MCF 10A (cell line): ENCODE data around the gene SOCS7. TPM values are rescaled to one million over a fixed set of nuclear protein-coding genes. Genes with fewer than 3 reads are reported as not detected.

ENCODE experiments used
- BruUV-seq: library from RNA; stranded (reverse); fragments of 400-500 nt; replicated peaks from 2 replicates; lab custom pipeline; 2021; lab: Mats Ljungman, UMichigan
- CTCF ChIA-PET: fragments of 300-600 bp; sonication (Branson Sonifier 250); formaldehyde crosslinking; extraction: SDS; loops from one replicate; lab custom pipeline; 2021; ENCODE audit warnings: antibody characterized with exemption, inconsistent platforms; lab: Yijun Ruan, JAX
- POLR2A ChIA-PET: fragments of 300-600, 350-650 bp; sonication (Branson Sonifier 250); formaldehyde crosslinking; extraction: SDS; loops from one replicate; lab custom pipeline; 2020; ENCODE audit warnings: antibody characterized with exemption, inconsistent platforms; lab: Yijun Ruan, JAX
- DNase-seq: peaks from one replicate; pipeline ENCODE4 v3.0.0-alpha.2; 2018; ENCODE audit not compliant: unreplicated experiment
- H3K27ac Mint-ChIP-seq: one replicate; pipeline ENCODE4 v1.8.0; 2022; ENCODE audit warnings: mild to moderate bottlenecking, low read depth, mixed read lengths; ENCODE audit not compliant: unreplicated experiment
- H3K27me3 Mint-ChIP-seq: one replicate; pipeline ENCODE4 v1.8.0; 2022; ENCODE audit warnings: mixed read lengths; ENCODE audit not compliant: insufficient read depth, unreplicated experiment
- H3K36me3 Mint-ChIP-seq: one replicate; pipeline ENCODE4 v1.8.0; 2022; ENCODE audit warnings: mild to moderate bottlenecking, moderate library complexity, mixed read lengths; ENCODE audit not compliant: insufficient read depth, unreplicated experiment
- H3K4me1 Mint-ChIP-seq: one replicate; pipeline ENCODE4 v1.8.0; 2022; ENCODE audit warnings: mixed read lengths; ENCODE audit not compliant: insufficient read depth, unreplicated experiment
- H3K4me3 Mint-ChIP-seq: one replicate; pipeline ENCODE4 v1.8.0; 2022; ENCODE audit warnings: mild to moderate bottlenecking, moderate library complexity, mixed read lengths; ENCODE audit not compliant: unreplicated experiment
- H3K9me3 Mint-ChIP-seq: one replicate; pipeline ENCODE4 v1.8.0; 2022; ENCODE audit warnings: mixed read lengths; ENCODE audit not compliant: unreplicated experiment
- CTCF ChIP-seq: fragments of 200-600 bp; IDR thresholded peaks from one replicate; pipeline ENCODE4 v1.8.0; 2022; ENCODE audit warnings: antibody characterized with exemption, mild to moderate bottlenecking; ENCODE audit not compliant: unreplicated experiment
- intact Hi-C: fragments of 100-400 bp; cut with micrococcal nuclease; formaldehyde crosslinking; loops from 2 replicates; pipeline ENCODE4 v1.14.1; 2022
- total RNA-seq: library from RNA; stranded (reverse); gene quantifications from 2 replicates; pipeline ENCODE4 v1.2.3, GENCODE V29; 2022

SOCS7 gene
- total RNA-seq, 1 experiment from 2014 or later = 26.2 TPM

DNA sequence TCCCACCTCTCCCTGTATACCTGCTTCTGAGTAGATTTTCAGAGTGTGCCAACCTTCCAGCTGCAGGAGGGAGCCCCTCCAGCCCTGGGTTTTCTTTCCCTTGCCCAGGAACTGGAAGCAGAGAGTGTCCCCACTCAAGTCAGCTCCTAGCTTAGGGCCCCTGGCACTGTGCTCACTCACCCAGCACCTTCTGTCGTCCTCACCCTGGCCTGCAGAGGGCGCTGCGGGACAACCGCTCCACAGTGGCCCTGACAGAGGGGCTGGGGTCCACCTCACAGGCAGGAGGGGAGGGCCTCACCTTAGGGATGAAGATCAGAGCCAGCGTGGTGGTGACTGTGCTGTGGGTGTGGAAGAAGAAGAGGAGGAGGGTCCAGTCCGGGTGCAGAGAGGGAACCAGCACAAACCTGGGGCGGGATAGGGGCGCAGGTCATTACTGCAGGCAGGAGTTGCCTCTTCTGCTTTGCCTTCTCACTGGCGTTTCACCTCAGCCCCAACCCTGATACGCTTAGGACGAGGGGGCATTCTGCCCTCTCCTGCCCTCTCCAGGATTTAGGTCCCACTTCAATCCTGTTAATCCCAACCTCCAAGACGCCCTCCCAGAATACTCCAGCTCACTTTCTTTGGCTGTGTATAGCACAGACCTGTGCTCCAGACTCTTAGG, 17.9 kb upstream of the SOCS7 start:
- POLR2A ChIA-PET = interaction anchor here (0.5 to 0.7 kb wide), 2 partner anchors 18 to 1270 kb away, joined by 3 read pairs; no protein-coding TSS in a partner anchor
- DNase-seq = peak; percentile 54

DNA sequence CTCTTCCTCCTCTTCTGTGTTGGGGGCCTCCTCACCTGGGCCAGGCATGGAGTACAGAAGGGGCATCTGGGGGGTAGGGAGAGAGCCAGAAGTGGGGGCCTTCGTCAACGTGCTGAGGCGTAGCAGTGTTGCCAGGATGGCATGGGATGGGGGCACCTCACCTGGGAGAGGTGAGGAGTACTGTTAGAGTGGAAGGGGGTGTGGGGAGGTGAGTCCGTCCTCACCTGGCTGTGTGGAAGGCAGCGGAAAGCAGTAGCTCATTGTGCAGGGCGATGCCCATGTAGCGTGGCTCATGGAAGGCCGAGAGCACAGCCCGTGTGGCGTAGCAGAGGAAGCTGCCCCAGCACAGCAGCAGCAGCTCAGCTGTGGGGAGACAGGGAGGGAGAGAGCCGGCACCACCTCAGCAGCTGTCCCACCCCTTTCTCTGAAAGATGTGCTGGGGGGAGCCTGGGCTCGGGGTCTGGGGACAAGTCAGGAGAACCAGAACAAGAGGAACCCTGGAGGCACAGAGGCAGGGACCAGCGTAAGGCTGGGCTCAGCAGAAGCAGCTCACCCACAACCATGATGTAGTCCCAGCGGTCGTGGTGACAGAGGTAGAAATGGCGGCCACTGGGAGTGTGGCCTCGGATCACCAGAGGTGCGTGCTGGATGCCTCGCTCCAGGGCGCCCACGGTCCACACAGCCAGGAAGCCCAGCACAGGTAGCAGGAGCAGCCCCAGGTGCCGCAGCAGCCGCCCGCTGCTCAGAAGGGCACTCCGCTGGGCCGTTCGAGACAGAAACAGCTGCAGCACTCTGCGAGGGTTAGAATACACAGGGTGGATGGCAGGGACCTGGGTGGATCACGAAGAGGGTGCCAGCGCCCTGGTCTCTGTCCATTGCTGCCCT, 16.9 kb upstream of the SOCS7 start:
- BruUV-seq = no TSS peak
- DNase-seq = no peak
- H3K4me3 Mint-ChIP-seq = no peak overlapping the region
- H3K27me3 Mint-ChIP-seq = peaks cover 2% of the 10 kb centered on the region
- intact Hi-C loops = no loop called here
- ChIA-PET CTCF (interaction anchor here (6.1 kb wide), 1 partner anchor 12 kb away, joined by 49 read pairs; no protein-coding TSS in a partner anchor), POLR2A (interaction anchor here (0.5 kb wide), 1 partner anchor 1271 kb away, joined by 3 read pairs; no protein-coding TSS in a partner anchor)
- H3K36me3 Mint-ChIP-seq = no peaks in the 10 kb centered on the region
- no peak for TF ChIP-seq CTCF
- no peaks in the 10 kb centered on the region for H3K4me1 Mint-ChIP-seq
- no peaks in the 10 kb centered on the region for H3K9me3 Mint-ChIP-seq
- H3K27ac Mint-ChIP-seq = no peak overlapping the region

More for the DNA sequence above, 17.9 kb upstream of the SOCS7 start:
- no peaks in the 10 kb centered on the region for H3K9me3 Mint-ChIP-seq
- H3K4me1 Mint-ChIP-seq = peaks cover 3% of the 10 kb centered on the region
- peak overlapping the region; percentile 3 for H3K27ac Mint-ChIP-seq
- no TSS peak for BruUV-seq
- TF ChIP-seq CTCF = peak; percentile 73
- intact Hi-C loops = no loop called here
- no peaks in the 10 kb centered on the region for H3K36me3 Mint-ChIP-seq
- peaks cover 12% of the 10 kb centered on the region for H3K27me3 Mint-ChIP-seq
- H3K4me3 Mint-ChIP-seq = no peak overlapping the region
- CTCF ChIA-PET = interaction anchor here (0.5 to 6.1 kb wide), 7 partner anchors 8 to 665 kb away, joined by 3 to 49 read pairs (median 3); no protein-coding TSS in a partner anchor

DNA sequence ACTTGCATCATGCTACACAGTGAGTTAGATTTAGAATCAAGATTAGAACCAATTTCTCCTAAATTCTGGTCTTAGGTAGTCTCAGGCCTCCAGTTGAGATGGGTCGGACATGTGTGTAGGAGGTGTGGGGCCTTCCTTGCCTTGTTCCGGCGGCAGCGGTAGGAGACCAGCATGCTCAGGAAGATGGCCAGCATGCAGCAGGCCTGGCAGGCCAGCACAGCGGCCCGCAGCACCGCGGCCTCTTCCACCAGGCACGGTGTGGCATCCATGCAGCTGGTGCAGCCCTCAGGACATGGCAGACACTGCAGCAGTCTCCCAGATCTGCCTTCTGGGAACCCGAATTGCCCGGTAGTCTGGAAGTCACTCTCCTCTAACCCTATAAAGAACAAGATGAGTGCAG, 14.8 kb upstream of the SOCS7 start:
- CTCF ChIA-PET = interaction anchor here (1.6 to 2.9 kb wide), 2 partner anchors 12 to 14 kb away, joined by 5 to 14 read pairs; no protein-coding TSS in a partner anchor
- H3K27me3 Mint-ChIP-seq = no peaks in the 10 kb centered on the region

More for the DNA sequence above, 14.8 kb upstream of the SOCS7 start:
- TF ChIP-seq CTCF = no peak
- Mint-ChIP-seq H3K9me3 (no peaks in the 10 kb centered on the region), H3K4me1 (no peaks in the 10 kb centered on the region), H3K27ac (no peak overlapping the region), H3K4me3 (no peak overlapping the region), H3K36me3 (no peaks in the 10 kb centered on the region)
- no TSS peak for BruUV-seq
- POLR2A ChIA-PET = no interaction called here
- DNase-seq = no peak
- intact Hi-C loops = no loop called here
